RWPE1 (cell line): ENCODE results near the gene PLCB1.

Experiments used
- CTCF ChIA-PET: fragments of 350-600 bp; sonication (Branson Sonifier 250); formaldehyde crosslinking; extraction: SDS; loops from one replicate; lab custom pipeline; 2021; lab: Yijun Ruan, JAX
- POLR2A ChIA-PET: fragments of 400-600 bp; formaldehyde crosslinking; extraction: SDS; loops from one replicate; lab custom pipeline; 2020; ENCODE audit warnings: antibody characterized with exemption; ENCODE audit not compliant: low non-redundant PET; lab: Yijun Ruan, JAX
- DNase-seq: peaks from one replicate; pipeline ENCODE4 v3.0.0; 2012; ENCODE audit warnings: low spot score
- H3K27ac ChIP-seq: fragments of 450-650 bp; 2 replicates; pipeline ENCODE4 v1.5.1; 2017
- TF ChIP-seq, protein P1 (sequence below): fragments of 450-650 bp; conservative IDR thresholded peaks from 2 replicates; pipeline ENCODE4 v1.5.1; 2017; ENCODE audit warnings: low read depth, mild to moderate bottlenecking

Gene PLCB1

DNA sequence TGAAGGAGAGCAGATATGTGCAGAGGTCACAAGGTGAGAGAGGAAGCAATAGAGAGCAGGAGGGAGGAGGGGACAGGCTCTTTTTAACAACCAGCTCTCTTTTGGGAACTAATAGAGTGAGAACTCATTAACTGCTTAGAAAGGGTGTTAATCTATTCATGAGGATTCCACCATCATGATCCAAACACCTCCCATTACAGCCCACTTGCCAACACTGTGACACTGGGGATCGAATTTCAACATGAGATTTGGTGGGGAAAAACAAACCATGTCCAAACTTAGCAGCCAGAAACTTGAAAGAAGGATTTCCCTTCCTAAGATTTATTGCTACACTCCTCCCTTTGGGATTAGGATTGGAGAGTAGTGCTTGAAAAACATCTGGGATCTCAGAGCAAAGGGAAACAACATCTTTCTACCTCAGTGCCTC is 801.3 kb downstream of the PLCB1 start:
- ChIA-PET CTCF (no interaction called here), POLR2A (no interaction called here)
- H3K27ac ChIP-seq, result no peak overlapping the region
- TF ChIP-seq, protein P1, sequence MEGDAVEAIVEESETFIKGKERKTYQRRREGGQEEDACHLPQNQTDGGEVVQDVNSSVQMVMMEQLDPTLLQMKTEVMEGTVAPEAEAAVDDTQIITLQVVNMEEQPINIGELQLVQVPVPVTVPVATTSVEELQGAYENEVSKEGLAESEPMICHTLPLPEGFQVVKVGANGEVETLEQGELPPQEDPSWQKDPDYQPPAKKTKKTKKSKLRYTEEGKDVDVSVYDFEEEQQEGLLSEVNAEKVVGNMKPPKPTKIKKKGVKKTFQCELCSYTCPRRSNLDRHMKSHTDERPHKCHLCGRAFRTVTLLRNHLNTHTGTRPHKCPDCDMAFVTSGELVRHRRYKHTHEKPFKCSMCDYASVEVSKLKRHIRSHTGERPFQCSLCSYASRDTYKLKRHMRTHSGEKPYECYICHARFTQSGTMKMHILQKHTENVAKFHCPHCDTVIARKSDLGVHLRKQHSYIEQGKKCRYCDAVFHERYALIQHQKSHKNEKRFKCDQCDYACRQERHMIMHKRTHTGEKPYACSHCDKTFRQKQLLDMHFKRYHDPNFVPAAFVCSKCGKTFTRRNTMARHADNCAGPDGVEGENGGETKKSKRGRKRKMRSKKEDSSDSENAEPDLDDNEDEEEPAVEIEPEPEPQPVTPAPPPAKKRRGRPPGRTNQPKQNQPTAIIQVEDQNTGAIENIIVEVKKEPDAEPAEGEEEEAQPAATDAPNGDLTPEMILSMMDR, result no peak
- DNase-seq, result no peak

DNA sequence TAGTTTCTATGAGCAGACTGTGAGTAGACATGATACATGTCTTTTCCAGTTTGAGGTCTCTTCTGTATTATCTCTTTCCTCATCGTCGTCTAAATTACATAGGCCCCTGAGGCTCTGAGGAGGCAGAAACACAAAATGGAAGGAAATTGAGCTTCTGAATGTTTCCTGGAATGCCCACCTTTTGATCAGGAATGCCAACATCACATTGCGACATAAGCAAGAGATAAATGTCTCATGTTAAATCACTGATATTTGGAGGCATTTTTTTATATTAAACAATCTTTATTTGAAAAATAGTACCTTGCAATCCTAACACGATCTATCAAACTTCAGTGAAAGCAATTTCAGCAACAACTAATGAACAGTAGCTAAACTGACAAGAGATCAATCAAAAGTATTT is 802.3 kb downstream of the PLCB1 start:
- no peak for DNase-seq
- POLR2A ChIA-PET, result no interaction called here
- no peak overlapping the region for H3K27ac ChIP-seq
- CTCF ChIA-PET, result interaction anchor here (0.6 kb wide), 1 partner anchor 34 kb away, joined by 7 read pairs; no protein-coding TSS in a partner anchor
- TF ChIP-seq, protein P1, result no peak
